Measurements from ENCODE around the gene SH3BP4.

Gene SH3BP4

DNA sequence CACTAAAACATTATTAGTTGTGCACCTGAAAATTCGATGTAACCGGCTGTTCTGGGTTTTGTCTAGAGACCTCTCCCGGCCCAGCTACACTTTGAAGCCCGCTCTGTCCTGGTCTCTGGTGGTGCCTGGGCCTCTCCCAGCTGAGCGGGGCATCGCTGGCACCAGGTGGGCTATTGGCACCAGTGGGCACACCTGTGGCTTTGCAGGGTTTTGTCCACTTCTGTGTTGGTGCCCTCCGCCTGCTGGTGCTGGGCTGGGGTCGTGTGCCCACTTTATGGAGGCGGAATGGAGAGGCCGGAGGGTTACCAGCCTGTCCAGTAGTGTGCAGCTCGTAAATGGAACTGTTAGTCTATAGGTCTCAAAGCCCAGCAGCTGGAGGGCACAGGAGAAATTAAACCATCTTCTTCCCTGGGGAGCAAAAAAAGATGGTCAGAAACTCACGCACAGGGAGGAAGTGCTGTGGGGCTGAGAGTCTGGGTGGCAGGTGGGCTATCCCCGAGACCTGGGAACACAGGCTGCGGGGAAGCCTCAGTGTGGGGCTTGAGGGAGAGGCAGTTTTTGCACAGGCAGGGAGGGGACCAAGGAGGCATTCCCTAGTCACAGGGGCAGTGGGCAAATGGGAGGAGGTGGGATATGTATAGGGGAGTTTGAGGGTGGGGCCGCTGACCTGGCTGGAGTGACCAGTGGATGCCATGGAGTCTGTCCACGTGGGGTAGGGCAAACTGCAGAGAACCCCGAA lies 30.4 kb downstream of the SH3BP4 start:
- no peak for DNase-seq (ENCODE audit: low read depth in 2 of 2, low spot score in 1 of 2)

DNA sequence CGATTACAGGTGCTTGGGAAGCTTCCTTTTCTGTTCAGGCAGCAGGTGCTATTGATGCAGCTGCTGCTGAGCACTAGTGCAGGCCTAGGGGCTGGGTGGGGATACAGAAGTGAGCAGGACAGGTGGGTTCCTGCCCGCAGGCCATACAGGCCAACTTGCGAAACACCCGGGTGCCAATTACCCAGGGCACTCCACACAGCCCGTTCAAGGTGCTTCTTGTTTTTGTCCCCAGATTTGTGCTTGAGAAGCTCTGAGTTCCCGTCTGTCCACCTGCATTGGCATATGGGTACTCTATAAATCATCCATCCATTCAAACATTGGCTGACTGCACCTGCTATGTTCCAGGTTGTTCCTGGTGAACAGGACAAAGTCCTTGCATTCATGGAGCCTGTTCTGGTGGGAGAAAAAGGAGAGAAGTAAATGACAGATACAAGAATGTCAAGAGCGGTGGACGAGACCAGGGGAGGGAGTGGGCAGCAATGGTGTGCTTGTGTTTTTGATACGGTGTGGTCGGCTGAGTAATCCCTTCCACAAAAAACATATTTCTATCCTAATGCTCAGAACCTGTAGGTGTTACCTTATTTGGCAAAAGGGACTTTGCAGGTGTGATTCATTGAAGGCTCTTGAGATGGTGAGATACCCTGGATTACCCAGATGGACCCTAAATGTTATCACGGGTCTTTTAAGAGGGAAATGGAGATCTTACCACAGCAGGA lies 31.4 kb downstream of the SH3BP4 start:
- DNase-seq (ENCODE audit: low read depth in 2 of 2, low spot score in 1 of 2): no peak

DNA sequence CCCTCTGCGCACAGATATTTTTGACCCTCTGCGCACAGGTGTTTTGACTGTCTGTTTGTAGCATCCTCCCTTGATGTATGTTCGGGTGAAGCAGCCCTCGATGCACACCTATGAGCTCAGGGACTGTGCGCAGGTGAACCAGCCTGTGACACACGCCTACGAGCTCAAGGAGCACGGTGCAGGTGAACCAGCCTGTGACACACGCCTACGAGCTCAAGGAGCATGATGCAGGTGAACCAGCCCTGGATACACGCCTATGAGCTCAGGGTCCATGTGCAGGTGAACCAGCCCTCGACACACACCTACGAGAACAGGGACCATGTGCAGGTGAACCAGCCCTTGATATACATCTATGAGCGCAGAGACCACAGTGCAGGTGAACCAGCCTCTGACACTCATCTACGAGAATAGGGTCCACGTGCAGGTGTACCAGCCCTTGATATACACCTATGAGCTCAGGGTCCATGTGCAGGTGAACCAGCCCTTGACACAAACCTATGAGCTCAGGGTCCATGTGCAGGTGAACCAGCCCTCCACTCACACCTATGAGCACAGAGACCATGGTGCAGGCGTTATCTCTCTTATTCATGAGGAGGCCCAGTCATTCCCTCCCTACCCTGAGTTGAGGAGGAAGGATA lies 33.9 kb downstream of the SH3BP4 start:
- no peak for DNase-seq (ENCODE audit: low read depth in 2 of 2, low spot score in 1 of 2)

DNA sequence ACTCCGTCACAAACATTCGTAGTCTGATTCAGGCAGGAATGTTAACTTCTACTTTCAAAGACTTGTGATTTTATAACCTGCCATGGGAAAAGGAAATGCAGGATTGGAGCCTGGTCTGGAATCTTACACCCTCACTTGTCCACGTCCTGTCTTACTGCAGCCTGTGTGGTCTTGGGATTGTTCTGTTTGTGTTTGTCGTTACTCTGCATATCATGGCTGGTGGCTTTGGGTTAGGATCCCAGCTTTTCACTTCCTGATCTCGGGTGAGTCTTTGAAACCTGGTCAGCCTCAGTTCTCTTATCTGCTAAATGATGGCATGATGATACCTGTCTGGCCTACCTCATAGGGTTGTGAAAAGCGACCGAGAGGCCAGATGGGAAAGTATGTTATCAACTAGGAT lies 34.6 kb downstream of the SH3BP4 start:
- no peak for DNase-seq (ENCODE audit: low read depth in 2 of 2, low spot score in 1 of 2)

DNA sequence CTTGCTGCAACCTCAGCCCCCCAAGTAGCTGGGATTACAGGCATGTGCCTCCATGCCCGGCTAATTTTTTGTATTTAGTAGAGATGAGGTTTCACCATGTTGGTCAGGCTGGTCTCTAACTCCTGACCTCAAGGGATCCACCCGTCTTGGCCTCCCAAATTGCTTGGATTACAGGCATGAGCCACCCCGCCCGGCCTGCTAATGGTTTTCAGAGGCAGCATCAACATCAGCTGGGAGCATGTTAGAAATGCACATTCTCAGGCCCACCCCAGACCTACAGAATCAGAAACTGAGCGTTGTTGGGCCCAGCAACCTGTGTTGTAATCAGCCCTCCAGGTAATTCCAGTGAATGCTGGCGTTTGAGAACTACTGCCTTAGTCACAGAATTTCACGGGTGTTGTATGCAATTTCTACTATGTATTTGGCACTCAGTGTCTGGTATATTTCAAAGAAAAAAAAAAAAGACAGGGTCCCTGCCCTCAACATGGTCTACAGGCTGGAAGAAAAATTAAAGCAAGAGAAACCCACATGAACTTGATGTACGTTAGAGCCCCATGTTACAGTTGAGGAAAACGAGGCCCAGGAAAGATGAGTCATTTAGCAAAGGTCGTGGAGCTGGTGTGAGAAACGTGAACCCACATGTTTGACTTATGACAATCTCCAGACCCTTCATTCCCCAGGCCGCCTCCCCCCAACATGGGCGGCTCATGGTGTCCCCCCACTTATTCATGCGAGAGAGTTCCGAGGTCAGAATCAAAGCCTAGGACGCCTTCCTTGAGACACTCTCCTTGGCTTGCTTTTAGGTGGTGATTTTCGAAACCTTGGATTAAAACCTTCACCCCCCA lies 35.3 kb downstream of the SH3BP4 start:
- DNase-seq (ENCODE audit: low read depth in 2 of 2, low spot score in 1 of 2): no peak

DNA sequence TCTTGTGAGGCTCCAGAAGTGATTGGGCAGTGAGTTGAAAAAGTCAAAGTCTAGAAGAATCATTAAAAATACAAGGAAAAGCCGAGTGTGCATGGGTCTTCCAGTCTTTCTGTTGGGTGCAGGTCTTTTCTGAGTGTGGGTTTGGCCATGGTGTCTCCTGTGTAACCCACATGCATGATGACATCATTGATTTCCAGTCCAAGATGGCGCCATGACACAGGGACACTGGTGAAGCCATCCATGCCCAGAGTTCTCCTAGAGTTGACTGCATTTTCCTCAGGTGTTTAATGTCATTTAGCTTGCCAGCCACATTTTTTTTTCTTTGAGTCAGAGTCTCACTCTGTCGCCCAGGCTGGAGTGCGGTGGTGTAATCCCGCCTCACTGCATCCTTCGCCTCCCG lies 35.9 kb downstream of the SH3BP4 start:
- DNase-seq (ENCODE audit: low read depth in 2 of 2, low spot score in 1 of 2): no peak

DNA sequence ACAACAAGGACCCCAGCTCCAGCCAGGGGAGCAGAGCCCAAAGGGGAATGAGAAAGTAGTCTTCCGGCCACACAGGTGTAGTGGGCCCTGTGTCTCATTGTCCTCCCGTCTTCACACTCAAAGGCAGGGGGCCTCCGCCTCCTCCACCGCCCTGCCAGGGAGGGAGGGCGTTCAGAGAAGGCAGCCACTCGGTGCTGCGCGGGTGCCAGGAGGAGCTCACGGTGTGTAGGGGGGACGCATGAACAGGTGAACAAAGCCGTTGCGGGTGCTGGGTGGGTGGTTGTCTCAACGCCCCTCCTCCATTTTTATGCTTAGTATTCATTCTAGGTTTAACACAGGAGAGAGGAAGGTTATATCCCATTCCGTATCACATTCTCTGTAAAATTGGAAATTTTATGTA lies 36.7 kb downstream of the SH3BP4 start:
- DNase-seq (ENCODE audit: low read depth in 2 of 2, low spot score in 1 of 2): no peak

DNA sequence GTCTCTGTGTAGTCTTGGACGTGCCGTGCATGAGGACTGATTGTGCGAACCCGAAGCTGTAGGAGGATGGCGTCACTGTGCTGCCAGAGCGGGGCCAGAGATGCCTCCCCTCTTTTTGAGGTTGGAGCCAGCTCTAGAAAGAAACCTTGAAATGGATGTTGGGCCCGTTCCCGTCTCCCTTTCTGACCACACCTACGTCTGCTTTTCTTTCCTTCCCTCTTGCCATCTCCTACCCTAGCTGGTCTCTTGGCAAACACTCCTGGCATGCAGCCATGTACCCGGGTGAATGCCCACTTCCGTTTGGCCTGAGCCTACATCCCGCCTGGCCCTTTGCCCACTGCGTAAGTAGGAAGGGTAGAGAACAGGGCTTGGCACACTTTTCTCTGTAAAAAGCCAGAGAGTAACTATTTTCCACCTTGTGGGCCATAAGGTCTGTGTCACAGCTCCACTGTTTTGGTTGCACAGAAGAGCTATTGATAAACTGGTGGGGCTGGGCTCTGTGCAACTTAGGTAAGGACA lies 37.4 kb downstream of the SH3BP4 start:
- no peak for DNase-seq (ENCODE audit: low read depth in 2 of 2, low spot score in 1 of 2)

DNA sequence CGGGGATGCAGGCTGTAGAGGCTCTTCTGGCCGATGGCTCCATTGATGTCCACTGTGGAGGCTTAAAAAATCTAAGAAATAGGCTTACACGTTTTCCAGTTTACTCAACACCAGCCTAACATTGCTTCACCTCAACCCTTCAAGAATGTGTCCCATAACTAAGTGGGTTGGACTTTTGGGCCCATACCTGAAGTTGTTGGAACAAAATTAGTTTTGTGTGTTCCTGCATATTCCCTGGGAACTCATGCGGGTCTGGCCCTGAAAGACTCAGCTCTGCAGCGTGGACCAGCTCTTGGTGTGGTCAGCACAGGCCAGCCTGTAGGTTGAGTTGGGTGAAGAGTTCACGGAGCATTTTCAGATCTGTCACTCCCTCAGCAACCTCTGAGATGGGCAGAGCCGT lies 38.5 kb downstream of the SH3BP4 start:
- DNase-seq (ENCODE audit: low read depth in 2 of 2, low spot score in 1 of 2): no peak

DNA sequence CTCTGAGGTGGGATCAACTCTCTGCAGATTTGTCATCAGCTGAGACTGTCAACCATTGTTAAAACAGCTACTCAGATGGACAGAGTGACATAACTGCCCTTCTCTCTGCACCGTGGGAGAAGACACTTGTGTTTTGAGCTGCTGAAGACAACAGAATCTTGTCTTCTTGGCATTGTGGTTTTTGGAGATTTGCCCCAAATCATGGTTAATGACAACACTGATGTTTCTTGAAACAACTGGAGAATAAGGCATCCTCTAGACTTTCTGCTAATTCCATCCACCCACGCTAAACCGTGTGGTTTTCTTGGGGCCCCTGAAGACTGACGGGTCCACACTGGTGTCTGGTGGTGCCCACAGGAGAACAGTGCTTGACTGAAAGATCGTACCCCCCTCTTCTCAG lies 39.5 kb downstream of the SH3BP4 start:
- DNase-seq (ENCODE audit: low read depth in 2 of 2, low spot score in 1 of 2): no peak

DNA sequence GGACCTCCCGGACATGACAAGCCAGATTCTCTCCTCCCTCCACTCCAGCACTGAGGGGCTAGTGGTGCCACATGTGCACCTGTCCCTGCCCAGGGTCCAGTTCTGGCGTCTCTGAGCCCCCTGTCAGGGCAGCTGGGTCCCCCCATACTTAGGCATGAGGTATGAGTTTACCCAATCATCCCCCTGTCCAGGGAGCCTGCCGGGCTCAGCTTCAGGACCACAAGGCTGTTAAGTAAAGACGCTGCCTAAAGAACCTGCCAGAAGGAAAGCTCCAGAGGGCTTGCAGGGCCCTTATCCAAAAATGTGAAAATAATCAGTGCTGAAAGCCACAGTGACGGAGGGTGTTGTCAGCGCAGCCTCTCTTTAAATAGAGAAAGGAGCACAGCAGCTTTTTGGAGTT lies 40.0 kb downstream of the SH3BP4 start:
- DNase-seq (ENCODE audit: low read depth in 2 of 2, low spot score in 1 of 2): no peak

DNA sequence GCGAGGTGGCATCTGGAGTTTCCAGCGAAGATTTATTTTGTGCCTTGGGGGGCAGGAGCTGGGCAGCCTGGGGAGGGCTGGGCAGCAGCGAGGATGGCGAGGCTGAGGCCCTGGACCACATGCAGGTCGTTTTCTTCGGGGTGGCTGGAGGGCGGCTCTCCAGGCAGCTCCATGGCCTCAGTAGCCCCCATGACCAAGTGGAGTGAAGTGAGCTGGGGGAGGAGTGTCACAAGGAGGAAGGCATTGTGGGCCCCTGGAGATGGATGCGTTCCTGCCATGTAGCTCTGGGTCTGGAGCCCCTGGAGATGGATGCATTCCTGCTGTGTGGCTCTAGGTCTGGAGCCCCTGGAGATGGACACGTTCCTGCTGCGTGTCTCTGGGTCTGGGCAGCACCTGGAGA lies 40.4 kb downstream of the SH3BP4 start:
- no peak for DNase-seq (ENCODE audit: low read depth in 2 of 2, low spot score in 1 of 2)

DNA sequence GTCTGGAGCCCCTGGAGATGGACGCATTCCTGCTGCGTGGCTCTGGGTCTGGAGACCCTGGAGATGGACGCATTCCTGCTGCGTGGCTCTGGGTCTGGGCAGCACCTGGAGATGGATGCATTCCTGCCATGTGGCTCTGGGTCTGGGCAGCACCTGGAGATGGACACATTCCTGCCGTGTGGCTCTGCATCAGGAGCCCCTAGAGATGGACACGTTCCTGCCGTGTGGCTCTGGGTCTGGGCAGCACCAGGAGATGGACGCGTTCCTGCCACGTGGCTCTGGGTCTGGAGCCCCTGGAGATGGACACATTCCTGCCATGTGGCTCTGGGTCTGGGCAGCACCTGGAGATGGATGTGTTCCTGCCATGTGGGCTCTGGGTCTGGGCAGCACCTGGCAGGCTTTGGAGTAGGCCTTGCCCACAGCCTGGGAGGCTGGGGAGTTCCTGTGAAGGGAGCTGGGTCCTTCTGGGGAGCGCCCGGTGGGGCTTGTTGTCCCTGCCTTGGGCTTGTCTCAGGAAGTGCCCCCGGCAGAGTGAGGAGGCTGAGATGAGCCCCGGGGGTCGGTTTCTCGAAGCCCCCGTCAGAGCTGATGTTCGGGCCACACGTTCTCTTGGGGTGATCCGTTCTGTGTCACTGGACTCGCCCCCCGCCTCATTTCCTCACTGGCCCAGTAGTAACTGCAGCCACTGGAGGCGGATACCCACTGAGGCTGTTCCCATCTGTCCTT lies 41.0 kb downstream of the SH3BP4 start:
- no peak for DNase-seq (ENCODE audit: low read depth in 2 of 2, low spot score in 1 of 2)

DNA sequence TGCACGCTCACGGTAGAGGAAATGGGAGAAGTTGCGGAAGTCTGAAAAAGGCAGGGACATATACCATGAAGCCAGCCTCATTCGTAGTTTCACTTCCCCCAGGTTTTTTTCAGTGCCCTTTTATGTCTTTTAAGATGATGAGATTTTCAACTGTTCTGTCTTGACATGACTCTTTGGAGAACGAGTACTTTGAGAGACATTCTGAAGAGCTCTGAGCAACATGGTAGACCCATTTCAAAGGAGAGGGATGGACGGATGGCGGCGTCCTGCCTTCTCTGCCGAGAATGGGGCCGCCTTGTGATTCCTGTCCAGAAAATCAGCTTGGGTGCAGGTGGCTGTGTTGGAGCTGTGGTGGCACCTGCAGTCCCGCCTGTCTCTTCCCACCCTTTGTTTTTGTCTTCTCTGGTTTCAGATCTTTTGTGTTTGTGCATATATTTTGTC lies 41.7 kb downstream of the SH3BP4 start:
- no peak for DNase-seq (ENCODE audit: low read depth in 2 of 2, low spot score in 1 of 2)

DNA sequence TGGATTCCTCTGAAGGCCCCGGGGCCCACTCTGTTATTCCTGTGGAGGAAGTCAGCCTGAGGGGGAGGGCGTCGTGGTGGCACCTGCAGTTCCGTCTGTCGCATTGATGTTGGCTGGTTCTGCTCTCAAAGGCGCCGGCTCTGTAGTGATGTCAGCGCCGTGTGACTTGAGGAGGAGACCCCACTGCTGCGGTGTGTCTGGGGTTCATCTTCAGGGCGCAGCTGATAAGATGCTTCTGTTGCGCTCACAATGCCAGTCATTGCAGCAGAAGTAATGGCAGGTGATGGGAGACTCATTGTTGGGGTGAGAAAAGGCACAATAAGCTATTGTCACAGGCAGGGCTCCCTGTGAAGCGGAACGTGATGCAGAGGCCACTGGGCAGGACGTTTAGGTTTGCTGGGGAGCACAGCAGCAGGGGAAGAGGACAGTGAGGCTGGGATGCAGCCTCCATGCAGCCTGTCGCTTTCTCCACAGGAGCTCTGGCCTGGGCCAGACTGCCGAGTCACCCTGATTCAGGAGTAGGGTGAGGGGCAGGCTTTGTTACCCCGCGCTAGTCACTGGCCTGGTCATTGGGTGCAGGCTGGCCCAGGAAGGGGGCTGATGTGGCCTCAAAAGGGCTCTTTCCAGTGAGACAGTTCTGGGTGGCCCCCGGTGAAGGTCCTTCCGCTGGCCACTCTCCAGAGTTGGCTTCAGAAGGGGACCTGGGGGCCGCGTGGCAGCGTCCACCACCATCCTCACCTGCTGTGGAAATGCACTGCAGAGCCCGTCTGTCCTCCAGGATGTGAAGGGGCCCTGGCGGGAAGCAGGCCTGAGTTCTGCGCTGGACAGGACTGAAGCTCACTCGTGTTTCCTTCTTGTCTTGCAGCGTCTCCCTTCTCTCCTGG lies 42.9 kb downstream of the SH3BP4 start:
- no peak for DNase-seq (ENCODE audit: low read depth in 2 of 2, low spot score in 1 of 2)

DNA sequence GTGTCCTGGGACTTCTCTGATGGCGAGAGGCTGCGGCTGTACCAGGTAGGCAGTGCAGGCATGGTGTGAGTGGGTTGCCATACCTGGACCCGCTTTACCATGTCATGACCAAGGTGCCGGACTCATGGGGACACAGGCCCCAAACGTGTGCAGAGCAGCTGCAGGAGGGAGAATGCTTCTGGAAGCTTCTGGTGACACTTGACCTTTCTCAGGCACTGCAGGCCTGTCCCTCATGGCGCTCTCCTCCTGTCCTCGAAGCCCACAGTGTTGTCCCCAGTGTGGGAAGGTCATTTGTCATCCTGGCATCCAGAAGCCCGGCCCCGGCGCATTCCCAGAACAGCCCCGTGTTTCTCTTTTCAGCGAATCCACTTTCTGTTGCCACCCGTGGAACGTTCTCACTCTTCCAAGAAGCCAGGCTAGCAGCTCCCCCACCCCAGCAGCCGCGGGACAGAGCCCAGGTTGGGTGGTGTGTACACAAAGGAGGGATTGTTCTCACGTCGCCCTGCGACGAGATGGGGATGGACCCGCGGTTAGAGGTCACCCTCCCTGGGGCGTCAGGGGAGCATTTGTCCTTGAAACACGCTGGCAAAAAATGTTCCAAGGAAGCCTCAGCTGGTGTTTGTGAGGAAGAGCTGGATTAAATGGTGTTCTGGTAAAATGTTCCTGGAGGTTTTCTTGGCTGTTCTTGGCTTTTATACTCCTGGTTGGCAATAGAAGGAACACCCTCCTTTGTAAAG lies 43.7 kb downstream of the SH3BP4 start:
- no peak for DNase-seq (ENCODE audit: low read depth in 2 of 2, low spot score in 1 of 2)

DNA sequence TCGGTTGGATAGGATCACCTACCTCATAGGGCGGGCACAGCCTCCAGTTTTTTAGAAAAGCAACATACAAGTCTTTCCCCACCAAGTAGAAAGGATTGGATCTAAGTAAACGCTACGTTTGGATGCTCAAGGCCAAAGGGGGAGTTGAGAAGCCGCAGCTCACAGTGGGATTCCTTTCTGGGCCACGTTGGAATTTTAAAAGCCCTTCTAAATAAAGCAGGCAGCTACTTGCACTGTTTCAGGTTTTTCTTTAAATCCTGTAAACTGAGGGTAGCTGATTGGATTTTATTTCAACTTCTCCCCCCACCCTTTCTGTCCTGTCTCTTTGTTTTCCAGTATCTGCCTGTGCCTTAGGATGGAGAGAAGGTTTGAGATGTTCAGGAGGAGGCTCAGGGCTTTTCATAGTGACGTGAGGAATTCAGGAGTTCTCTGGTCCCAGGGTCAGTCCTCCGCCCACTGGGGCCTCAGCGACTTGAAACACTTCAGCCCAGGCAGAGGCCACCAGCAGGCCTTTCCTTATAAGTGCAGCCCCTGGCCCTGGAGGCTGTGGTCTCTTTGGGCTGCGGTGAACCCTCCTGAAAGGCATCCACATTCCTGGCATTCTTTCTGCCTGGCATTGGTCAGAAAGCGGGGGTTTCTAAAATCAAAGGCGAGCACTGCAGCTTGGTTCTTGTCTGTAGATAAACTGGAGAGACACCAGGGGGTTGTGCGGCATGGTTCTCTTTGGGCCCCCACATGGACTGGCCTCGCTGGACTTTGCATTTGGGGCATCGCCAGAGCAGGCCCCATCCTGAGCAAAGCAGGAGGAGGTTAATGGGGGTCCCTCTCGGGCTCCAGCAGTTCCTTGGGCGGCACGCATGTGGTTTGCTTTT lies 44.5 kb downstream of the SH3BP4 start:
- no peak for DNase-seq (ENCODE audit: low read depth in 2 of 2, low spot score in 1 of 2)

DNA sequence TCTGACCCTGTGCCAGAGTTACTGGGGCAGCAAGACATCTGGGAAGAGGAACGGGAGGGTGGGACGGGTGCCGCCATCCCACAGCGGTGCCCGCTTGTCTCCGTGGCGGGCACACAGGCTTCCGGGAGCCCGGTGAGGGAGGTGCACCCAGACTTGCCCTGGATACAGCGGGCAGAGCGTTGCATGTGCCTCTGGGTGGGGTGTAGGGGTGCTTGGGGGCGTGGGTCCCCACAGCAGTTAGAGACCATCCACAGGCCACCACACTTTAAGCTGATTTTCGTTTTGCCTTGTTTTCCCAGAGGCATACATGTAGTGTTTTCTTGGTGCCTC lies 45.1 kb downstream of the SH3BP4 start:
- no peak for DNase-seq (ENCODE audit: low read depth in 2 of 2, low spot score in 1 of 2)
